H9 (cell line): ENCODE measurements around the gene TBC1D10B. TPM values are rescaled to one million over a fixed set of nuclear protein-coding genes. Genes with fewer than 3 reads are reported as not detected.
A peak's percentile ranks its signal among the peaks of the same experiment; 100 is the strongest.

Source experiments
- DNase-seq: peaks from one replicate; pipeline ENCODE4 v3.0.0-alpha.2; 2017
- H2AFZ ChIP-seq: one replicate; pipeline ENCODE4 v1.6.1; 2013; ENCODE audit warnings: mild to moderate bottlenecking, low read length, control low read depth, moderate library complexity
- H2AK5ac ChIP-seq: 2 replicates; pipeline ENCODE4 v1.6.1; 2013; ENCODE audit warnings: low read length, control low read depth, mixed read lengths; ENCODE audit not compliant: insufficient read length
- H2BK120ac ChIP-seq: one replicate; pipeline ENCODE4 v1.6.1; 2013; ENCODE audit warnings: low read depth, mild to moderate bottlenecking, low read length, control low read depth, inconsistent platforms; ENCODE audit not compliant: poor library complexity, severe bottlenecking
- H2BK12ac ChIP-seq: 2 replicates; pipeline ENCODE4 v1.6.1; 2013; ENCODE audit warnings: low read length, control low read depth, mixed read lengths, low read depth; ENCODE audit not compliant: insufficient read length
- H2BK15ac ChIP-seq: 2 replicates; pipeline ENCODE4 v1.6.1; 2013; ENCODE audit warnings: low read depth, low read length, control low read depth
- H2BK20ac ChIP-seq: one replicate; pipeline ENCODE4 v1.6.1; 2013; ENCODE audit warnings: low read depth, mild to moderate bottlenecking, low read length, control low read depth, inconsistent platforms; ENCODE audit not compliant: poor library complexity, severe bottlenecking
- H2BK5ac ChIP-seq: 2 replicates; pipeline ENCODE4 v1.6.1; 2013; ENCODE audit warnings: low read length, control low read depth, mixed read lengths; ENCODE audit not compliant: insufficient read length
- H3K14ac ChIP-seq: 2 replicates; pipeline ENCODE4 v1.6.1; 2013; ENCODE audit warnings: low read length, control low read depth; ENCODE audit not compliant: insufficient read depth
- H3K18ac ChIP-seq: 2 replicates; pipeline ENCODE4 v1.6.1; 2013; ENCODE audit warnings: low read depth, mild to moderate bottlenecking, mixed read lengths, low read length, control low read depth; ENCODE audit not compliant: insufficient read length
- H3K23ac ChIP-seq: 2 replicates; pipeline ENCODE4 v1.6.1; 2013; ENCODE audit warnings: low read length, control low read depth, mixed read lengths, low read depth; ENCODE audit not compliant: insufficient read length
- H3K23me2 ChIP-seq: 2 replicates; pipeline ENCODE4 v1.6.1; 2013; ENCODE audit warnings: low read depth, mild to moderate bottlenecking, mixed read lengths, low read length, control low read depth; ENCODE audit not compliant: insufficient read length, poor library complexity, severe bottlenecking
- H3K27ac ChIP-seq: 2 replicates; pipeline ENCODE4 v1.5.1; 2013; ENCODE audit warnings: low read length, control low read depth, mixed read lengths, low read depth; ENCODE audit not compliant: insufficient read length
- H3K27me3 ChIP-seq: 2 replicates; pipeline ENCODE4 v1.6.1; 2013; ENCODE audit warnings: low read length, control low read depth, inconsistent platforms; ENCODE audit not compliant: insufficient read depth
- H3K4ac ChIP-seq: 2 replicates; pipeline ENCODE4 v1.6.1; 2013; ENCODE audit warnings: low read depth, mild to moderate bottlenecking, control low read depth, inconsistent platforms, low read length, moderate library complexity
- H3K4me1 ChIP-seq: 2 replicates; pipeline ENCODE4 v1.6.1; 2013; ENCODE audit warnings: low read length, control low read depth, inconsistent platforms; ENCODE audit not compliant: insufficient read depth
- H3K4me2 ChIP-seq: 2 replicates; pipeline ENCODE4 v1.6.1; 2013; ENCODE audit warnings: low read length, control low read depth, mixed read lengths; ENCODE audit not compliant: insufficient read length, insufficient read depth
- H3K56ac ChIP-seq: 2 replicates; pipeline ENCODE4 v1.6.1; 2013; ENCODE audit warnings: low read depth, mild to moderate bottlenecking, mixed read lengths, low read length, control low read depth; ENCODE audit not compliant: insufficient read length
- H3K79me1 ChIP-seq: 2 replicates; pipeline ENCODE4 v1.6.1; 2013; ENCODE audit warnings: low read depth, mild to moderate bottlenecking, moderate library complexity, low read length, control low read depth, inconsistent platforms; ENCODE audit not compliant: insufficient read depth, poor library complexity, severe bottlenecking
- H3K79me2 ChIP-seq: 2 replicates; pipeline ENCODE4 v1.6.1; 2013; ENCODE audit warnings: low read length, control low read depth, inconsistent platforms; ENCODE audit not compliant: insufficient read depth
- H3K9ac ChIP-seq: 2 replicates; pipeline ENCODE4 v1.6.1; 2013; ENCODE audit warnings: low read length, control low read depth, mixed read lengths; ENCODE audit not compliant: insufficient read length; ENCODE audit errors: extremely low read depth
- H3K9me3 ChIP-seq: one replicate; pipeline ENCODE4 v1.6.1; 2013; ENCODE audit warnings: low read depth, low read length, inconsistent platforms; ENCODE audit not compliant: control insufficient read depth
- H3T11ph ChIP-seq: one replicate; pipeline ENCODE4 v1.6.1; 2013; ENCODE audit warnings: mild to moderate bottlenecking, low read length, control low read depth, inconsistent platforms
- H4K20me1 ChIP-seq: one replicate; pipeline ENCODE4 v1.6.1; 2013; ENCODE audit not compliant: control insufficient read depth, insufficient read length, insufficient read depth
- H4K5ac ChIP-seq: 2 replicates; pipeline ENCODE4 v1.6.1; 2013; ENCODE audit warnings: low read depth, mild to moderate bottlenecking, mixed read lengths, low read length, control low read depth; ENCODE audit not compliant: insufficient read length
- H4K8ac ChIP-seq: replicated peaks from 2 replicates; pipeline ENCODE4 v1.6.1; 2013; ENCODE audit warnings: low read length, control low read depth, mixed read lengths, low read depth; ENCODE audit not compliant: insufficient read length
- H4K91ac ChIP-seq: 2 replicates; pipeline ENCODE4 v1.6.1; 2013; ENCODE audit warnings: low read depth, mild to moderate bottlenecking, moderate library complexity, mixed read lengths, low read length, control low read depth; ENCODE audit not compliant: insufficient read length
- H3K27ac Mint-ChIP-seq, 3 experiments: 2 replicates in 2 of 3; 3 replicates in 1 of 3; pipeline ENCODE4 v1.8.0; 2020 to 2021; ENCODE audit warnings: mixed read lengths in 3 of 3, mild to moderate bottlenecking in 1 of 3, moderate library complexity in 1 of 3
- H3K27me3 Mint-ChIP-seq: 2 replicates; pipeline ENCODE4 v1.8.0; 2021; ENCODE audit warnings: low read depth, mild to moderate bottlenecking, moderate library complexity, mixed read lengths
- H3K36me3 Mint-ChIP-seq, 3 experiments: 2 replicates in 2 of 3; 3 replicates in 1 of 3; pipeline ENCODE4 v1.8.0; 2020 to 2021; ENCODE audit warnings: low read depth in 3 of 3, mixed read lengths in 3 of 3; ENCODE audit not compliant: insufficient read depth in 1 of 3
- H3K4me1 Mint-ChIP-seq, 2 experiments: 2 replicates each; pipeline ENCODE4 v1.8.0; 2020; ENCODE audit warnings: mixed read lengths in 2 of 2
- H3K4me3 Mint-ChIP-seq, 2 experiments: 2 replicates in 1 of 2; 3 replicates in 1 of 2; pipeline ENCODE4 v1.8.0; 2020 to 2021; ENCODE audit warnings: mild to moderate bottlenecking in 2 of 2, mixed read lengths in 2 of 2, moderate library complexity in 1 of 2
- H3K9me3 Mint-ChIP-seq, 2 experiments: 2 replicates in 1 of 2; 3 replicates in 1 of 2; pipeline ENCODE4 v1.8.0; 2020; ENCODE audit warnings: mild to moderate bottlenecking in 2 of 2, mixed read lengths in 2 of 2, moderate library complexity in 1 of 2
- WGBS: extraction: QIAGEN DNeasy Blood & Tissue Kit; methylation state at CpG from one replicate; pipeline ENCODE4 v1.1.7; 2013; ENCODE audit warnings: missing lambda C conversion rate, low lambda C conversion rate, mixed read lengths; ENCODE audit not compliant: insufficient read length; ENCODE audit errors: extremely low coverage; 5-methylcytosine and 5-hydroxymethylcytosine counted together
- total RNA-seq: library from RNA; stranded (reverse); gene quantifications from 2 replicates; pipeline ENCODE4 v1.2.1, GENCODE V29; 2021
- TF ChIP-seq, protein P1 (sequence below): fragments of 200-600 bp; sonication (generic); conservative IDR thresholded peaks from 3 replicates; pipeline ENCODE4 v1.8.0; 2021; ENCODE audit warnings: antibody characterized with exemption, mild to moderate bottlenecking

TBC1D10B gene
- total RNA-seq, 1 experiment from 2014 or later = 25.6 TPM

GRCh38 chr16:30394592-30395154 is 24.4 kb upstream of the TBC1D10B start:
- H3K4me1 ChIP-seq = no peaks in the 10 kb centered on the region; the same call in 1 of the 2 replicates
- no peak overlapping the region for H2BK120ac ChIP-seq
- H2BK15ac ChIP-seq = no peak overlapping the region
- Mint-ChIP-seq H3K4me1 (peaks cover 23 to 41% of the 10 kb centered on the region in 2 experiments), H3K27me3 (no peaks in the 10 kb centered on the region; the same call in 1 of the 2 replicates), H3K36me3 (peaks cover 9 to 33% (median 20%) of the 10 kb centered on the region in 3 experiments; a peak in 6 of 7 replicates), H3K4me3 (peak overlapping the region; percentile 85 to 91), H3K9me3 (no peaks in the 10 kb centered on the region; a peak in 1 of 5 replicates), H3K27ac (peak overlapping the region; percentile 93 to 99 (median 97))
- no peak overlapping the region for H4K8ac ChIP-seq
- peak overlapping the region; percentile 67 for H3K27ac ChIP-seq
- peak overlapping the region; percentile 99 for H3K14ac ChIP-seq
- no peak overlapping the region for H3K56ac ChIP-seq
- H3T11ph ChIP-seq = peak overlapping the region; percentile 56
- H4K91ac ChIP-seq = no peak overlapping the region
- H3K79me1 ChIP-seq = no peaks in the 10 kb centered on the region
- H3K79me2 ChIP-seq = peaks cover 4% of the 10 kb centered on the region; the same call in 1 of the 2 replicates
- H2AFZ ChIP-seq = no peak overlapping the region
- H3K4ac ChIP-seq = peak overlapping the region; percentile 18; the same call in 1 of the 2 replicates
- WGBS = no CpG with 5 or more reads among the region's 31 CpGs
- peak overlapping the region; percentile 97 for H3K9ac ChIP-seq
- H2AK5ac ChIP-seq = no peak overlapping the region
- H3K9me3 ChIP-seq = no peaks in the 10 kb centered on the region
- no peak overlapping the region for H3K23ac ChIP-seq
- peak overlapping the region; percentile 74 for H2BK5ac ChIP-seq
- no peak overlapping the region for H2BK12ac ChIP-seq
- no peaks in the 10 kb centered on the region for H3K27me3 ChIP-seq
- no peaks in the 10 kb centered on the region for H4K20me1 ChIP-seq
- H3K4me2 ChIP-seq = peak overlapping the region; percentile 83
- peaks cover 15% of the 10 kb centered on the region for H3K23me2 ChIP-seq
- no peak overlapping the region for H4K5ac ChIP-seq
- TF ChIP-seq, protein P1, sequence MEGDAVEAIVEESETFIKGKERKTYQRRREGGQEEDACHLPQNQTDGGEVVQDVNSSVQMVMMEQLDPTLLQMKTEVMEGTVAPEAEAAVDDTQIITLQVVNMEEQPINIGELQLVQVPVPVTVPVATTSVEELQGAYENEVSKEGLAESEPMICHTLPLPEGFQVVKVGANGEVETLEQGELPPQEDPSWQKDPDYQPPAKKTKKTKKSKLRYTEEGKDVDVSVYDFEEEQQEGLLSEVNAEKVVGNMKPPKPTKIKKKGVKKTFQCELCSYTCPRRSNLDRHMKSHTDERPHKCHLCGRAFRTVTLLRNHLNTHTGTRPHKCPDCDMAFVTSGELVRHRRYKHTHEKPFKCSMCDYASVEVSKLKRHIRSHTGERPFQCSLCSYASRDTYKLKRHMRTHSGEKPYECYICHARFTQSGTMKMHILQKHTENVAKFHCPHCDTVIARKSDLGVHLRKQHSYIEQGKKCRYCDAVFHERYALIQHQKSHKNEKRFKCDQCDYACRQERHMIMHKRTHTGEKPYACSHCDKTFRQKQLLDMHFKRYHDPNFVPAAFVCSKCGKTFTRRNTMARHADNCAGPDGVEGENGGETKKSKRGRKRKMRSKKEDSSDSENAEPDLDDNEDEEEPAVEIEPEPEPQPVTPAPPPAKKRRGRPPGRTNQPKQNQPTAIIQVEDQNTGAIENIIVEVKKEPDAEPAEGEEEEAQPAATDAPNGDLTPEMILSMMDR = no peak
- DNase-seq = no peak
- no peak overlapping the region for H2BK20ac ChIP-seq
- H3K18ac ChIP-seq = peak overlapping the region; percentile 86
